NCI-H1417 (cell line): ENCODE measurements around the gene CENPW.

Experiments
- DNase-seq, 3 experiments: peaks; one replicate each; lab custom pipeline; 2025; lab: John Stamatoyannopoulos, UW

CENPW gene

GRCh38 chr6:126339796-126340609 lies at the start of gene CENPW:
Gene CENPW, plus strand, starts transcription at chr6:126340115. Its CDS starts 159 bp downstream, at chr6:126340274.
- peak; percentile 87 to 90 (median 89) for DNase-seq

DNA sequence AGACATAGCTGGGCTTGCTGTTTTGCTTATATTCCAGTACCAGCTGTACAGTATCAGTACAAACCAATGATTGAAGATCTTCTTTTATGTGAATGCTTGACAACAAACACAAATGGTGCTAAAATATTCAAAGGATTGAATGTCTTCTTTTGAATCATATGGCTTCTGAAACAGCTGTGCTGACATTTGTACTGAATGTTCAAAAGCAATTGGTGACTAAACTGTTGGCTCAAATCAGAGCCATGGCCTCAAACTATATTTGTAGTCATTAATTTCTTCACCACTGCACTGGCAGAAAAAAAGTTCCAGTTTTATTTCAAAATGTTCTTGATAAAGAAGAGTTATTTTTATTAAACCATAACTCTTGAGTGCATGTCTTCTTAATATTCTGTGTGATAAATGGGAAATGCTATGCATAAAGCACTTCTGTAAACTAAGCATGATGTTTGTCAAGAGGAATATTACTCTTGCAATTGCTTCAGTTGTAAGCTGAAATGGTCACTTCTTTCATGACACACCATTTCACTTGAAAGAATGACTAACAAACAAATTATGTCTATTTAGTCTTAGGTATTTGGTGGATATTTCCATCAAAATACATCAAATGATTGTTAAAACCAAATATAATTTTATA lies 45.9 kb upstream of the CENPW start:
- no peak for DNase-seq

- no peak for DNase-seq
Observed at GRCh38 chr6:126300126-126300525, 39.8 kb upstream of the CENPW start.

DNA sequence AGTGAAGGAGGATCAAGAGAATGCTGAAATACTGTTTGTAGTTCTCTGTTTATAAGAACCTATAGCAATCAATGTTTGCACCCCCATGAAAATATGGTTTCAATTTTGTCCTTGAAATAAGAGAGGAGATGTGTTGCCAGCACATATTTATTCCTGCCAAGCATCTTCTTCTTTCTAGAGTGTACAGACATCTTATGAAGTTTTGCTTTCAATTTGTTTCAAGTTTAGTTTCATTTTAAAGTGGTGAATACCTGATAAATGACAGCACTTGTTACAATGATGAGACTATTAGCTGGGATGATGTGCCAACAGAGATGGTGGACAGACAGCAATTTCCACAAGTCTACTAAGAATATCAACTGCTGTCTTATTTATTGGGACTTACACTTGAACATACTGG lies 39.2 kb upstream of the CENPW start:
- no peak for DNase-seq

DNA sequence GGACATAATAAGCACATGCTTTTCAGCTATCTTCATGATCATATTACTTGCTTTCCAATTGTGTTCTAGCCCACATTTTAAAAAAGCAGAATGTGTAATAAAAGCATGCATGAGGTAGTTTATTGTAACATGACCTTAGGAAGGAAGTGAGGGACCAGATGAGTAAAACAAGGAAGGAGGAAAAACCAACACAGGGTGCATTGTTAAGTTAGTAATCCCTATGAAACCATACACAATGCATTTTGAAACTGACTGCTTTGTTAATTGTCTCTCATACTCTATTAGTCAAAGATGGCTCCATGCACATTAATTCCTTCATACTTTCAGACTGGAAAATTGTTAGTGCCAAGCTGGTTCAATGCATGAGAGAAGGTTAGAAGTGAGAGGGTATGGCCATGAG lies 37.7 kb upstream of the CENPW start:
- no peak for DNase-seq

DNA sequence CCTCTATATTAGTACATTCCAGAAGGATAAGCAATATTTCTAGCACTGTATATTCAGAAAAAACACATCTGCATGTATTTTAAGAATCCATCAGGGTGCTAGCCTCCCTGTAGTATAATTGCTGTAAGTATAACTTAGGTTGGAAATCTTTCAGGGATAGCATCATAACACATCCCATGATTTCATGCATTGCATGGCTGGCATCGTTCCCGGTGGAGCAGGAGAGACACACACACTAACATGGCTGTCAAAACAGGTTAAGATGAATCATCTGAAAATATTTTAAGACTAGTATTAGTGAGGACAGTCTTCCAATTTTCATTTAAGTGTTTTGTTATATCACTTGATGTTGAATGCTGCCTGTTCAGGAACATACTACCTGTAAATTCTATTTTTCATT lies 32.1 kb upstream of the CENPW start:
- DNase-seq, result no peak

GRCh38 chr6:126308362-126308761 lies 31.6 kb upstream of the CENPW start:
- DNase-seq, result no peak

DNA sequence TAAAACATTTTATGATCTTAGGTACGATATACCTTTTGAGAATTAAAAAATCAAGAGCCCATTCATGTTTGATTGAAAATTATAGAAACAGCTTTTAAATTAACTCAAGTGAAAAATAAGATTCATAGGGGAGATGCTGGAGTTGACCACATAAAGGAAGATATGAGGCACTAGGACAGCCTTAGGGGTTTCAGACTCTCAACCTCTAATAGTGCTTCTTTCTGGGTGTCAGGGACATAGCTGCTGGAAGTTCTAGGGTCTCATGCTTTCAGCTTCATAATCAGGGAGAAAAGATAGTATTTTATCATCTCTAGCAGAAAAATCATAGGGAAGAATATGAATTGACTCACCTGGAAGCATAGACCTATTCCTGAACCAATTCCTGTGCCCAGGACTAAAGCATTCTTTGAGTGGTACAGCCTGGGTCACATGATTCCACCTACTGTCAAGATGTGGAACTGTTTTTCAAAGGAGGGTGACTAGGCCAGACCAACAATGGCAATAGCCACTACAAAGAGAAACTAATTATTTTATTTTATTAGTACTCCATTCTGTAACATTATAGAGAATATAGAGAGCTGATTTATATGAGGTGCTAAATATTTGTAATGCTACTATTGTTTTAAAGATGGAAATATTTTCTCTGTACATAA lies 27.8 kb upstream of the CENPW start:
- peak in 2 of 3 experiments; percentile 20 to 52 for DNase-seq

- no peak for DNase-seq
Observed at GRCh38 chr6:126313941-126314340, 26.0 kb upstream of the CENPW start.

DNA sequence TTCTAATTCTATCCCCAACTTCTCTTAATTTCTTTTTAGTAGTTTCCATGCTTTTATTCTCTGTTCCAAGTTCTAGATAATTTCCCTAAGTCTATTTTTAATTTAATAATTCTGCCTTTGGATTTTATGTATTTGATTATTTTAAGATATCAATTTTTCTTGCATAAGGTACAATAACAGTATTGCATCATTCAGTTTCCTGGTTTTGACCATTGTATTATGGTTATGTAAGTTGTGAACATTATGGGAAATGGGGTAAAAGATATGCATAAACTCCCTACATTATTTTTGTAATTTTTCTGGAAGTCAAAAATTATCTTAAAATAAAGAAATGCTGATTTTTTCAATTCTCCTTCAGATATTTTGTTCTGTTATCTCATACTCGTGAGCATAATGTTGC lies 21.1 kb upstream of the CENPW start:
- no peak for DNase-seq

DNA sequence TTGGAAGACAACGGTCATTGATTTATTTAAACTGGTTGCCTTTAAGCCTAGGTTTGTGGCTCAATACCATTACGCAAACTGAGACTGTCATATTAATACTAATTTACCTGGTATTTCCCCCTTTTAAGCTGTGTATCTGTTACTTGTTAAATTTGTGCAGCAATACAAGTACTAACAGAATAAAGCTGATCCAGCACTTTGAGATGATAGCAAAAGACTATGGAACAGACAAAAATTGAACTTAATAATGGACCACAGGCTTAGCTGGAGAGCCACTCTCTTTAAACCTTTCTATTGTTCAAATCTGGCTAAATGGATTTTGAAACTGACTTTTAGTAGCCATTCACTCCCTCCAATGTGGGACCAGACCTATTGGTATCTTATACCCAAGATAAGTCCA lies 6.2 kb upstream of the CENPW start:
- DNase-seq, result no peak

- DNase-seq, result no peak
Observed at GRCh38 chr6:126335210-126335609, 4.7 kb upstream of the CENPW start.

GRCh38 chr6:126337323-126337722 lies 2.6 kb upstream of the CENPW start:
- no peak for DNase-seq

DNA sequence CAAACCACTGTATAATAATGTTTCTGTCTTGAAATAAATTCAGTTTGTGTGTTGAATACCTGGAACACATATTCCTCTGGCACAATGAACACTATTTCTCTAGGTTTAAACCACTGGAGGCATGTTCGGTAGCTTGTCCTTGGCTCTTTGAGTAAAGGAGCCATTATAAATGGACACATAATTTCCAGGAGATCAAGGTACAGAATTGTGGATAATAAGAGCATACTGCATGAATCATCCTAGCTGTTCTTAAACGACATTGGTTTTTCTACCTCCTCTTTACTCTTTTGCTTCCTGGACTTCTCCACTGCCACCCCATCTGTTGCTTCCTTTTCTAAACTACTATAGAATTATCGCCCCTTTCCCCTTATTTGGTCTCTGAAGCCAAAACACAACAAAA lies 1.2 kb downstream of the CENPW start:
- DNase-seq, result no peak

GRCh38 chr6:126344181-126344580 lies 4.3 kb downstream of the CENPW start:
- no peak for DNase-seq

GRCh38 chr6:126351960-126352359 lies 12.0 kb downstream of the CENPW start:
- DNase-seq, result no peak

- no peak for DNase-seq
Observed at GRCh38 chr6:126352514-126352913, 12.6 kb downstream of the CENPW start.

DNA sequence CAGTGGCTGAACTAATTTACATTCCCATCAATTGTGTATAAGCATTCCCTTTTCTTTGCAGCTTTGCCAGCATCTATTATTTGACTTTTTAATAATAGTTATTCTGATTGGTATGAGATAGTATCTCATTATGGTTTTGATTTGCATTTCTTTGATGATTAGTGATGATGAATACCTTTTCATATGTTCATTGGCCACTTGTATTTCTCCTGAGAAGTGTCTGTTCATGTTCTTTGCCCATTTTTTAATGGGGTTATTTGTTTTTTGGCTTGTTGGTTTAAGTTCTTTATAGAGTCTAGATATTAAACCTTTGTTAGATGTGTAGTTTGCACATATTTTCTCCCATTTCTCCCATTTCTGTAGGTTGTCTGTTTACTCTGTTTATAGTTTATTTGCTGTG lies 16.6 kb downstream of the CENPW start:
- no peak for DNase-seq

- DNase-seq, result no peak
Observed at GRCh38 chr6:126359936-126360537, 20.1 kb downstream of the CENPW start.

GRCh38 chr6:126361832-126362440 lies 22.0 kb downstream of the CENPW start:
- no peak for DNase-seq

DNA sequence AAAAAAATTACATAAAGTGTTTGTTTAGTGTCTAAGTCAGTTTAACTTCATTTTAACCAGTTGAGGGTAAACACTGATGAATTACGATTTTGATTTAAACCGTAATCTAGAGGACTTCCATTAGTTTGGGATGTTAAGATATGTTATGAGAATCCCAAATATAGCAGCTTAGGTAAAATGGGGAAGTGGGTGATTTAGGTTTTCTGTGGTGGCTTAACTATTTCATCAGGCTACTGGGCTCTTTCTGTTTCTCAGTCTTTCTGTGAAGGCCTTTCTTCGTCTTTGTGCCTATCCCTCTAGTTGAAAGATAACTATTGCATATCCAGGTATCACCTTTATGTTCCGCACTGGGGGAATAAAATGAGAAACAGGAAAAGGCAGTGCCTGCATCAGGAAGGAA lies 27.9 kb downstream of the CENPW start:
- DNase-seq, result no peak

- no peak for DNase-seq
Observed at GRCh38 chr6:126372626-126373025, 32.7 kb downstream of the CENPW start.
